Esophagus mucosa (tissue), 1 donor: ENCODE measurements around the gene LSM3. TPM values are rescaled to one million over a fixed set of nuclear protein-coding genes. Genes with fewer than 3 reads are reported as not detected.
A peak's percentile ranks its signal among the peaks of the same experiment; 100 is the strongest.
"Not testable (repeated sequence)": the region's sequence is repeated elsewhere in the genome, so short reads cannot be mapped to it uniquely, and the experiment has no call there.

Experiments
- ATAC-seq: fragments of 200-7000 bp; cut with Tn5 transposase; one replicate; pipeline ENCODE4 v1.9.1; 2020
- total RNA-seq: library from RNA; stranded (reverse); gene quantifications from one replicate; pipeline ENCODE4 v1.2.4, GENCODE V29; 2023
- donor health status: DM: yes; HTN: yes; CAD: no.

Gene LSM3
- total RNA-seq, 1 donor from 2014 or later = 10.3 TPM

DNA sequence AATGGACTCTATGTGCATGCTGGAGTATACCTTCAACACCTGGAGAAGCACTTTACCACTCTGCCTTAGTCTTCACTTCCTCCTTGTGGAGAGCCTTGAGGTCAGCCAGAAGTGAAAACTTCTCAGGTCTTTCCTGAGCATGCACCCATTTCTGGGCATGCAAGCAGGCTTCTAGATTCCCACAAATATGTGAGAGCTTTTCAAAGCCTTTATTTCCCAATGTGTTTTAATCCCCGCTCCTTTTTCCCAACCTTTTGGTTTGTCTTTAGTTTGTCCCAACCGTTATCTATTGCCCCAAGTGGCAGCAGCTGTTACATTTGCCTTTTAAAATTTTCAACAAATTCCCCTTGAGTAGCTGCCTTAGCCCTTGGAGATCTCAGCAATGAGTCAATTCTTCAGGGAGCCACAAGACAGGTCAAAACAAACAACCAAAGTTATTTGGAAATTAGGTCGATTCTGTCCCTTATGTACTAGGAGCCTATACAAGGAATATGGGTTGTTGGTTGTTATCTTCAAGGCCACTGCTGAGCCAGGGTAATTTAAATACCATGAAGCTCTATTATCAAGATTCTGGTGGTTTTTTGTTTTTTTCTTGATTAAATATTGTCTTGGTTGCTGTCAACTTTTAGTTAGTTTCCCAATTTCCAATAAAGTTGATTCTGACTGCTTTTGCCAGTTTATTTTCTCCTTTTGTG lies 44.4 kb downstream of the LSM3 start:
- ATAC-seq = no peak

DNA sequence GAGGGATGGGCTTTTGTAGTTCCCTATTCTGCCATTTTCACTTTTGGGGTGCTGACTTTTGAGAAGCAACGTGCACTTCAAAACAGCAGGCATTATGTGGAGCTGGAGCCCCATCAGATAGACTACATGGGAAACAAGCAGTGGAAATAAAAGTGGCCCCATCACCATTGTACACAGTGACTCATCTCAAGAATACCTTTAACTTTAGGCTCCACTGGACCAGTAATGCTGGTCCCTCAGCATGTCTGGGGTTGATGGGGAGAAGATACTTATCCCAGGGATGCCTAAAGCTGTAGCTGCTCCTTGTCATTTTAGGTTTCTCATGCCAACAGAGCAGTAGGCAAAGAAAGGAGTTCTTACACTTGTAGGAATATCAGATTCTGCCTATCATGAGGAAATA lies 45.0 kb downstream of the LSM3 start:
- peak; percentile 59 for ATAC-seq

DNA sequence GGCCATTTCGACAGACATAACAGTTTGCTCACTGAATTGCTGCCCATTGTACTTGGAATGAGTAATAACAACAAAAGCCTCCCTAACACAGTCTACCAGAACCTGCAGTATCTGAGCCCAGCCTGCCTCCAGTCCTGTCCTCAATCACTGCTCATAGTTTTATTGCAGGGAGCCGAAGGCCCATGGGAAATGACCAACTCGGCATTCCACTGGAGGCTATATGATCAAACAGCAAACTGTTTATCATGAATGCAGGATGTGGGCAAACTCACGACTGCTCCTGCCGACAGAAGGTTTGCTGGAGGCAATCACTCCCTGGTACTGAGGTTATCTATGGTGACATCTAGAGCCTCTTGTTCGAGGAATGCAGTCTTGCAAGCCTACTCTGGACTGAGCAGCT lies 46.3 kb downstream of the LSM3 start:
- ATAC-seq = no peak

DNA sequence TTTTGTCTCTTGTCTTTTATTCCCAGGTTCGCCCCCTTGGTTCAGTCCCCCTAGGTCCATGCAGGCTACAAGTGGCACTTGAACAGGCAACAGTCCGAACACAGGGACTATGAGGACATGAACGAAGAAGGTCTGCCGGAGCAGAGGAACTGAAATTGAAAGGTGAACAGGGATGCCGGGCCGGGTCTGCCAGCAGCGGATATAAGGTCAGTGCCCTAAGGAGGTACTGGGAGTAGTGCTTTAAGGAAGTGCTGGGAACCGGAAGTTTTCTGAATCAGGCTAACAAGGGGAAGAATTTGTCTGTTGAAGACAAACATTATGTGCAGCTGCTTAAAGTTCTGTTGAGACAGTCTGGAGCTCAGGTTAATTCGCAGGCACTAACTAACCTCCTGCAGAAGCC lies 46.8 kb downstream of the LSM3 start:
- no peak for ATAC-seq

DNA sequence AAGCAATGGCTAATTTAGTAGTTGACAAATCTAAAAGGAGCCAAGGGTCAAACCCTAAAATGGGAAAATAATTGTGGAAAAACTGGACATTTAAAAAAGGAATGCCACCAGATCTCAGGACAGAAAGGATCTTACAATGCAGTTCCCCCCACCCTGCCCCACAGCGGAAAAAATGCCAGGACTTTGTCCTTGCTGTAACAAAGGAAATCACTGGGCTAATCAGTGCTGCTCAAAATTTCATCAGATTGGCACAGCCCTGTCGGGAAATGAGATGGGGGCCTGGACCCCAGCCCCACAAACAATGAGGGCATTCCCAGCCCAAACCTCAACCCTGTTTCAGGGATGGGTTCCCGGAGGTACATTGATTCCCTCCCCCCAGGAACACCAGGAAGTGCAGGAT lies 47.7 kb downstream of the LSM3 start:
- ATAC-seq = not testable (repeated sequence)

DNA sequence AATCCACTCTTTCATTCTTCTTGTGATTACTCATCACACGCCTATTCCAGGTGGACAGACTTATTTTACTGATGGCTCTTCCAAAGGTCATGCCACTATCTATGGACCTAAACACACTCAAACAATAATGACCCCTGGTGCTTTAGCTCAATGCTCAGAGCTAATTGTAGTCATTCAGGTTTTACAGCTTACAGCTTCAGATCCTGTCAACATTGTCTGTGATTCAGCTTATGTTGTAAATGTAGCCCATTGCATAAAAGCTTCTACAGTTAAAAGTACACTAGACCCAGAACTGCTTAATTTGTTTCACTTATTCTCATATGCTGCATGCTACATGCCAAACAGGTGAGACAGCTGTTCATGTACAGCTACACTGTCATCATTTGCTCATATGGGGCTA lies 49.2 kb downstream of the LSM3 start:
- ATAC-seq = peak; percentile 56

DNA sequence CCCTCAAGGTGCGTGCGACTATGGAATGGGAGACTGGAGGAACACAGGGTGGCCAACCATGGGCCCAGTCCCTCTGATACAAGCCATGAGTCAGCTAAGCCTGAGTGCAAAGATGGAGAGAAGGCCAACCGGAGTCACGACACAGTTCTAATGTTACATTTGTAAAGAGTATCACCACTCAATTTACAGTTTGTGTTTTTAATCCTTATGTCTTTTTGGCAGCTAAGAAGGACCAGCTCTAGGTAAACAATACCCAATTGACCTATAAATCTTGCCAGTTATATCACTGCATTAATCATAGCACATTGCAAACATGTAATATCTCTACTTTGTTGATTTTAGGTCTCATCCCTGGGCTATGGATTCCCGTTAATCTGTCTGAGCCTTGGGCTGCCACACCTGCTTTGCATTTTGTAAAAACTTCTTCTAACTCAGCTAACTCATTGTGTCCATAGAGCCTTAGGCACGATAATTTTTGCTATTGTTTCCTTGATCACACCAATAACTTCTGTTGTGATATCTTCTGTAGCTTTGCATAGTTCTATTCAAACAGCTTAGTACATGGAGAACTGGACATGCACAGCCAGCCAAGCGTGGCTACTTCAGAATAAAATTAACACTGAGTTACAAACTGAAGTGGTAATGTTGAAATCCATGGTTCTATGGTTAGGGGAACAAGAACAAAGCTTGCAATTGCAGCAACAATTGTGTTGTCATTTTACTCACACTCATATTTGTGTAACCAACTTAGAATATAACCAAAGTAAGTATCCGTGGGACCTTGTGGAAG lies 50.3 kb downstream of the LSM3 start:
- no peak for ATAC-seq

DNA sequence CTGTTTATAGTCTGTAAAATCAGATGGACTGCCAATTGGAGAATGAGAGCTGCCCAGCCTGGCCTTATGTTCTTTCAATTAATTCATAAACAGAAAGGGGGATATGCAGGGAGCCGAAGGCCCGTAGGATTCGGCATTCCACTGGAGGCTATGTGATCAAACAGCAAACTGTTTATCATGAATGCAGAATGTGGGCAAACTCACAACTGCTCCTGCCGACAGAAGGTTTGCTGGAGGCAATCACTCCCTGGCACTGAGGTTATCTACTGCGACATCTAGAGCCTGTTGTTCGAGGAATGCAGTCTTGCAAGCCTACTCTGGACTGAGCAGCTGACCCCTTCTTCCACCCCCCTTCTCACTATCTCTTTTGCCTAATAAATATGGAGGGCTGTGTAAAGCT lies 51.1 kb downstream of the LSM3 start:
- not testable (repeated sequence) for ATAC-seq

DNA sequence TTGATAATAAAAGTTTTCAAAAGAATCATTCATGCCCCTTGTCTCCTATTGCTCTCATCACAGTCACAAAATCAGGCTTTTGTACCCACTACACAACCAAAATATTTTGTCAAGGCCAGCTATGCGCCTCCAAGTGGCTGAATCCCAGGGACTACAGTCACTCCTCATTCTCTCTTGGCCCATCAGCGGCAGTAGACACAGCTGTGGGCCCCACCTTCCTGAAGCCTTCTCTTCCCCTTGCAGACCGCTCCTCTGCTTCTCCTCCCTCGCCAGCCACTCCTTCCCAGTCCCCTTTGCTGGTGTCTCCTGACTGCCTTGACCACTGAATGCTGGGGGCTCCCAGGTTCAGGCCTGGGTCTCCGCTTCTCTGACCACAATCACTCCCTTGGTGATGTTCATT lies 52.1 kb downstream of the LSM3 start:
- no peak for ATAC-seq

DNA sequence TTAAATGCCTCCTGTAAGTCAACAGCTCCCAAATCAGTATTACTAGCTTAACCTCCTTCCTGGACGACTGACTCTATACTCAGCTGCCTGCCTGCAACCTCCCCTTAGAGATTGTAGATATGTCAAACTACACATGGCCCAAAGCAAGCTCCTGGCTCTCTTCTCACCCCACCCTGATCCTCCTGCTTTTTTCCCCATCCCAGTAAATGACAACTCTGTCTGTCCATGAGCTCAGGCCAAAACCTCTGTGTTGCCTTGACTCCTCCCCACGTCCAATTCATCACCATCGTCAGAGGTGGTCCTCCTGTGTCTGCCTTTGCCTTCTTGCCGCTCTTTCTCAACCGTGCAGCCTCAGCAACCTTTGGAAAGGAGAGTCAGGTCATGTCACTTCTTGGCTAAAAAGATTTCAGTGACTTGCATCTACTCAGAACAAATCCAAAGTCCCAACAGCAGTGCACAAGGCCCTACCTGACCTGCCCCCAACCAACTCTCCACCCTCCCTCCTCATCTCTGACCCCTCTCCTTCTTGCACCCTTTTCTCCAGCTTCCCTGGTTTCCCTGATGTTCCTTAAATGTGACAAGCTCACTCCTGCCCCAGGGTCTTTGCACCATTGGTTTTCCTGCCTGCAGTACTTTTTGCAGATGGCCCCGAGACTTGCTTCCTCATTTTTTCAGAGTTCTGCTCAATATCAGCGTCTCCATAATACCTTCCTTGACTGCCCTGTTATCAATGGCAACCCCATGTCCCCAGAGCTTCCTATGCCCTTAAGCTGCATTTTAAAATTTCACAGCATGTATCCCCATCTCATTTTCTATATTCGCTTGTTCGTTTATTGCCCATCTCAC lies 52.8 kb downstream of the LSM3 start:
- ATAC-seq = no peak

DNA sequence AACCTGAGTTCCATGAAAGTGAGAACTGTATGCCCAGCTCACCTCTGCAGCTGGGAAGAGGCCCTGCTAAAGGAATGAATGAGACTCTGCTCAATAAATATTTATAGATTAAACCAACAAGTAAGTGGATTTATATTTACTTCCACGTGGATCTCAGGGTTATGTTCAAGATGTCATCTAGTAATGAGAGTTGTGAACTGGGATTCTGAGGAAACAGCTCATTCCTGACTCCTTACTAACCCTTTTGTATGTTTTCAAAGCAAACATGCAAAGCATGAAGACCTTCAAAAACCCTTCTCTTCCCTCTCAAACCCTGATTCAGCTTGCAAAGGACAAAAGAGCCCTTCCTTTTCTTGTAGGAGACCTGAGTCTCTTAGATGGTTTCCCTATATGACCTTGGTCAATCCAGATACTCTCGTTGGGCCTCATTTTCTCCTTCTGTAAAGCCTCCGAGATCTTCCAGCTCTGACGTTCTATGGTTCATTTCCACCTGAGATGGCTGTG lies 53.4 kb downstream of the LSM3 start:
- no peak for ATAC-seq

DNA sequence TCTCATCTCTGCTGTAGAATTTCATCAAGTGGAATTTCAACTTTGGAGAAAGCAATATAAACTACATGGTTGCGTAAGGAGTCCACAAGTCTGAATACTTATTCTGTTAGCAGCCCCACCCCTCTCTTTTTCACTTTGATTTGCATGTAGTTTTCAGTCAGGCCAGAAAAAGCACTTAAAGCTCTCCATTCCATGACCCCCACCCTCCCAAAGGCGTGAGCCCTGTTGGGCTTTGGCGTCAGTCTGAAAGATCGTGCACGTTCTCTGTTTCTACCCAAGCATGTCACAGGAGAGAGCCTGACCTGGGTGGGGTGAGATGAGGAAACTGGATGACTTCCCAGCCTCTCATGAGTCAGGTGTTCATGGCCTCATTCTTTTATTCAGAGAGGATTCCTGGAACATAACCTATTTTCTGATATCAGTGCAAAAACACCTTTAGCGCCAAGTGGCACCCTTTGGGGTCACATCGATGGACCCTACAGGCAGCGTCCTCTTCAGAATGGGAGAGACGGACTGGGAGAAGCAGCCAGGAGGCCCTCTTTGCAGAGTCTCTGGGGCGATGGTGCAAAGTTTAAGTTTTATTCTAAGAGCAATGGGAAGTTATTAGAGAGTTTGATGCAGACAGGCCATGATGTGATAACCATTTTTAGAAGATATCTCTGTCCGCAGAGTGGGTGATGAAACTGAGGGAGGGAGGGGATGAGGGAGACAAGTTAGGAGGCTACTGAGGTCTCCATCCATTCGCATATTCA lies 55.8 kb downstream of the LSM3 start:
- peak; percentile 96 for ATAC-seq

DNA sequence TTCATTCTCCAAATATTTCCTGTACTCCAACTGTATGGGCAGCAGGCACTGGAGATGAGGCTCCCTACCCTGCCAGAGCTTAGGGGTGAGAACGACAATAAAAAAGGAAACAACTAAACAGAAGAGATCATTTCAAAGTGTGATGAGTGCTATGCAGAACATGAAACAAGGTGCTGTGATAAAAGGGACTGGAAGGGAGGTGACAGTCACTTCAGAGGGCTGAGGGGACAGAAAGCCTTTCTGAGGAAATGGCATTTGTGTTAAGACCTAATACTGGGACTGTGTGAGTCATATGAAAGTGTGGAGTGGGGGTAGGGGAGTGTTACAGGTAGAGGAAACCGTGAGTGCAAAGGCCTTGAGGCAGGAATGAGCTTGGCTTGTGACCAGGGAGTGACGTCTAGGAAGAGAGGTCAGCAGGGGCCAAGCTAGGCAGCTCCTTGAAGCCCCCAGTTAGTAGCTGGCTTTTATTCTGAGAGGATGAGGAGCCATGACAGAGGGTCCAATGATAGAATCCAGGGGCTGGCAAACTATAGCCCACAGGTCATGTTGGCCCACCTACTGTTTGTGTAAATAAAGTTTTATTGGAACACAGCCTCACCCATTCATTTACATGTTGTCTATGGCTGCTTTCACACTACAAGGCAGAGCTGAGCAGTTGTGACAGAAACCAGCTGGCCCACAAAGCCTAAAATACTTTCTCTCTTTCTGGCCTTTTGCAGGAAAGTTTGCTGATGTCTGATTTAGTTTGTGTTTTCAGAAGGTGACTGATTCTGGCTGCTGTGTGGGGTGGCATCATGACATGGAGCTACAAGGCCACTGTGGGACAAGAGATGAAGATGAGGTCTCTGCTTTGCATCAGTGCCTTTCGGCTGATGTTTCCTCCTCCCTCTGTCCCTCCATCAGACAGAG lies 56.6 kb downstream of the LSM3 start:
- peak; percentile 81 for ATAC-seq

DNA sequence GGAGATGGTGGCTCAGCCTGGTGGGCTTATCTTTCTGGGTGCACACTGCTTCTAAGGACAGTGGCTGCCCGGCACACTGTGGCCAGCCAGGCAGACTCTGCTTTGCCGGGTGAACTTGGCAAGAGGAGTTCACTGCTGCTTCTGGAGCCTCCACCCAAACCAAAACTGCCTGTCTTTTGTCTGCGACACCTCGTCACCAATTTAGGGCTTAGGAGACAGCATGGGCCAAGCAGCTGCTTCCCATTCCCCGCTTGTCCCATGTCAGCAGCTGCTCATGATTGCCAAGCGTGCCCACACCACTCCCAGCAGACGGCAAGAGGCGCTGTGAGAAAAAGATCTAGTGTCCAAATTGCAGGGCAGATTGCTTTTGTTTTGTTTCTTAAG lies 57.3 kb downstream of the LSM3 start:
- ATAC-seq = no peak

DNA sequence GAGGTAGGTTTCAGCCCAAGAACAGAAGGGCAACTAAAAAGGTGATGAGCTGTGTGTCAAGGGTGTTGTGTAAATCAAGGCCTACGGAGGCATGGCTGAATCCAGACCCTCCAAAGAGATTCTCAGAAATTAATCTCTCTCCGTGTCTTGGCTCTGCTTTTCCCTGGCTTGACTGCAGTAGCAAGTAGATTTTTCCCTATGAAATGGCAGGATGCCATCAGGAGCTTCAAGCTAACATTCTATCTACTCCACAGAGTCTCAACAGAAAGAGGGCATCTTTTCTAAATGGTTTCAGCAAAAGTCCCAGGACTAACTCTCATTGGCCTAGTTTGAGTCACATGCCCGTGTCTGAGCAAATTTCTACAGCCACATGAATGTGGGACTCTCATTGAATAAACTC lies 58.3 kb downstream of the LSM3 start:
- ATAC-seq = no peak

DNA sequence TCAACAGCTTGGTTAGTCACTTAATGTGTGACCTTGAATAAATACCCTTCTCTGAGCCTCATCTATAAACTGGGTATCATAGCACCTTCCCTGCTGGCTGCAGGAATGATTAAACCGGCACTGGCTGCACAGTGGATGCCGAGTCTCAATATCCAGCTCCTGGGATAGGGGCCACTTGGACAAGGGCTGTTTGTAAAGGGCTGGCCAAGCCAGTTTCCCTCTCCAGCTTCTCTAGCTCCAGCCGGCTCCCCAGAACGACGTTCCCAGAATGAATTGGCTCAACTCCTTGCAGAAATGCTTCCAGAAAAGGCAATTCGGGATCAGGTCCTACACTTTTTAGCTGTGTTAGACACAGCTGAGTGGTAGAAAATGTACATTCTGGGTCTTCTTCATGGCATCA lies 58.8 kb downstream of the LSM3 start:
- no peak for ATAC-seq

DNA sequence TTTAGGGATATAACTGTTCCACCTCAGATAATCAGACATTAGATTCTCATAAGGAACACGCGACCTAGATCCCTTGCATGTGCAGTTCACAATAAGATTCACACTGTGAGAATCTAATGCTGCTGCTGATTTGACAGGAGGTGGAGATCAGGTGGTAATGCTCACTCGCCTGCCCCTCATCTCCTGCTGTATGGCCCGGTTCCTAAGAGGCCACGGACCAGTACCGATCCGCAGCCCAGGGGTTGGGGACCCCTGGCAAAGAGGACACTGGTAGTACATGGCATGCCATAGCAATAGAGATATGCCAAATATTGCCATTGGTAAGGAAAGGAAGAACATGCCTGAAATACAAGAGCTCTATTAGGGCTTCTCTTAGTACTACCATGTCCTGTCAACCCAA lies 59.7 kb downstream of the LSM3 start:
- no peak for ATAC-seq

DNA sequence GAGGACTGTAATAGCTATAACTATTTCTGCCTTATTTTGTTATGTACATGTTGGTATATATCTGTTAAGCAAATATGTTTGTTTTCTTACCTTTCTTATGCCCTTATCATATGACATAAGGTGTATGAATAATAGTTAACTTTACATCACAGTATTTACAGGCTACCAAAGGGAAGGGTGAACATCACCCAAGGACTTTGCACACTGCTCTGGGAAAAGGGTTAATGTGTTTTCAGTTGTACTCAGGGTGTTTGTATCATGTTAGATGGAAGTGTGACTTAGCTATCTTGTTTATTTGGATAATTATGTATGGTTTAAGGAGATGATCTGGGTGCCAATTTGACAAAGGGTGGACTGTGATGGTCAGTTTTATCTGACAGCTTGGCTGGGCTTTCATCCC lies 60.3 kb downstream of the LSM3 start:
- no peak for ATAC-seq

DNA sequence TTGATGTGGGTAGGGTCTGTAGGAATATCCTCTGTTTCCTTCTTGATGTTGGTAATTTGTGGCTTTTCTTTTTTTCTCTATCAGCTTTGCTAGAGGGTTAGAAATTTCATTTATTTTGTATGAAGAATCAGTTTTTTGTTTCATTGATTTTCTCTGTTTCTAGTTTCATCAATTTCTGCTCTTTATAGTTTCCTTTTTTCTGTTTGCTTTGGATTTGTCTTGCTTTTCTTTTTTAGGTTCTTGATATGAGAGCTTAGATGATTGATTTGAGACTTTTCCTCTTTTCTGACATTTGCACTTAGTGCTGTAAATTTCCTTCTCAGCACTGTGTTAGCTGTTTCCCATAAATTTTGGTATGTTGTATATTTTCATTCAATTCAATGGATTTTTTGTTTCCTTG lies 61.3 kb downstream of the LSM3 start:
- no peak for ATAC-seq

DNA sequence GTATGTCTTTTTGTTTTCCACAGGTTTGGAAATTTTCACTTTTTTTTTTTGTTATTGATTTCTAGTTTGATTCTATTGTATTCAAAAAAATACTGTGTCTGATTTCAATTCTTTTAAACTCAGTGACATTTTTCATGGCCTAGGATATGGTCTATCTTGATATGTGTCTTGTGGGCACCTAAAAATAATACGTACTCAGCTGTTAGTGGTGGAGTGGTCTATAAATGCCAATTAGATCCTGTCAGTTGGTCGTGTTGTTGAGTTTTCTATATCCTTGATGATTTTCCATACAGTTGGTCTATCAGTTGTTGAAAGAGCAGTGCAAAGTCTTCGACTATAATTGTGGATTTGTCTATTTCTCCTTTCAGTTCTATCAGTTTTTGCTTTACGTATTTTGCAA lies 61.7 kb downstream of the LSM3 start:
- no peak for ATAC-seq

DNA sequence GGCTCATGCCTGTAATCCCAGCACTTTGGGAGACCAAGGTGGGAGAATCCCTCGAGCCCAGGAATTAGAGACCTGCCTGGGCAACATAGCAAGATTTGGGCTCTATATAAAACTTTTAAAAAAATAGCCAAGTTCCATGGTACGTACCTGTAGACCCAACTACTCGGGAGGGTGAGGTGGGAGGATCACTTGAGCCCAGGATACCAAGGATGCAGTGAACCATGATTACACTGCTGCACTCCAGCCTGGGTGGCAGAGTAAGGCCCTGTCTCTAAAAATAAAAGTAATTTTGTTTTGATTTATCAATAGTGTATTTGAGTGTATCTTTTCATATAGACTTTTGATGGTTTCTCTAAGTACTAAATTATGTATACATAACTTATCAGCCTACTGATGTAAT lies 63.1 kb downstream of the LSM3 start:
- no peak for ATAC-seq
